Omental fat pad (tissue), 4 donors: ENCODE results near the gene LTB4R. TPM values are rescaled to one million over a fixed set of nuclear protein-coding genes. Genes with fewer than 3 reads are reported as not detected.
A peak's percentile ranks its signal among the peaks of the same experiment; 100 is the strongest.

Experiments used
- ATAC-seq: fragments of 150-250 bp; one replicate; pipeline ENCODE4 v1.9.1; 2016; ENCODE audit warnings: mild to moderate bottlenecking, moderate library complexity; ENCODE audit not compliant: low FRiP score
- DNase-seq: peaks from one replicate; pipeline ENCODE4 v3.0.0-alpha.2; 2019; ENCODE audit warnings: low spot score
- CTCF ChIP-seq, 3 donors: fragments of 450-650 bp; IDR thresholded peaks; one replicate each; pipeline ENCODE4 v1.5.1; 2016 to 2017; ENCODE audit warnings: antibody characterized with exemption in 3 of 3, mild to moderate bottlenecking in 3 of 3, moderate library complexity in 2 of 3
- total RNA-seq, 4 donors: library from RNA; depleted of rRNA; stranded (reverse); fragments of >200 nt; gene quantifications; one replicate each; pipeline ENCODE4 v1.1.0, GENCODE V29; 2016

Gene LTB4R
- total RNA-seq, 4 donors from 2014 or later, result 5.0 to 16.7 (median 12.6) TPM

- no peak for ATAC-seq
- TF ChIP-seq CTCF (IDR thresholded peaks at IDR 0.05), result no peak
- DNase-seq, result no peak
Observed at GRCh38 chr14:24337824-24338175, 26.5 kb downstream of the LTB4R start.

GRCh38 chr14:24338843-24339242 is 27.5 kb downstream of the LTB4R start:
- DNase-seq (no peak), ATAC-seq (no peak)
- TF ChIP-seq CTCF (IDR thresholded peaks at IDR 0.05), result no peak

- ATAC-seq, result peak; percentile 57
- no peak for TF ChIP-seq CTCF (IDR thresholded peaks at IDR 0.05)
- no peak for DNase-seq
Observed at GRCh38 chr14:24339284-24340151, 28.2 kb downstream of the LTB4R start, which contains the start of gene RIPK3. Gene RIPK3, minus strand, starts transcription at chr14:24339991. Its CDS starts 165 bp downstream, at chr14:24339826.

GRCh38 chr14:24340606-24341005 is 29.3 kb downstream of the LTB4R start:
- DNase-seq (no peak), ATAC-seq (no peak)
- TF ChIP-seq CTCF (IDR thresholded peaks at IDR 0.05), result no peak

- no peak for TF ChIP-seq CTCF (IDR thresholded peaks at IDR 0.05)
- no peak for ATAC-seq
- no peak for DNase-seq
Observed at GRCh38 chr14:24342889-24343288, 31.6 kb downstream of the LTB4R start.

GRCh38 chr14:24343795-24344660 is 32.7 kb downstream of the LTB4R start:
- DNase-seq, result no peak
- TF ChIP-seq CTCF (IDR thresholded peaks at IDR 0.05), result no peak
- ATAC-seq, result no peak
